ENCODE results near the gene MAX.

Gene MAX

GRCh38 chr14:65132855-65133254 lies 30.5 kb upstream of the MAX start:
- Histone ChIP-seq H3K27me3 (ENCODE audit: control insufficient read depth, insufficient read depth, low read length) (no peaks in the 10 kb centered on the region), H3K4me1 (ENCODE audit: control insufficient read depth, insufficient read depth, low read length) (no peaks in the 10 kb centered on the region), H3K9ac (ENCODE audit: low read length) (no peak overlapping the region), H3K4me3 (ENCODE audit: low read depth, low read length) (no peak overlapping the region), H3K9me3 (ENCODE audit: control insufficient read depth, insufficient read depth, low read depth, low read length) (no peaks in the 10 kb centered on the region), H3K27ac (ENCODE audit: low read depth, low read length) (no peak overlapping the region), H3K36me3 (ENCODE audit: control insufficient read depth, insufficient read depth, low read length) (no peaks in the 10 kb centered on the region)

GRCh38 chr14:65131301-65131701 lies 29.0 kb upstream of the MAX start:
- Histone ChIP-seq H3K27ac (ENCODE audit: low read depth, low read length) (no peak overlapping the region), H3K9me3 (ENCODE audit: control insufficient read depth, insufficient read depth, low read depth, low read length) (no peaks in the 10 kb centered on the region), H3K27me3 (ENCODE audit: control insufficient read depth, insufficient read depth, low read length) (no peaks in the 10 kb centered on the region), H3K4me1 (ENCODE audit: control insufficient read depth, insufficient read depth, low read length) (no peaks in the 10 kb centered on the region), H3K4me3 (ENCODE audit: low read depth, low read length) (no peak overlapping the region), H3K9ac (ENCODE audit: low read length) (no peak overlapping the region), H3K36me3 (ENCODE audit: control insufficient read depth, insufficient read depth, low read length) (no peaks in the 10 kb centered on the region)

- H3K36me3 ChIP-seq (ENCODE audit: control insufficient read depth, insufficient read depth, low read length), result no peaks in the 10 kb centered on the region
- H3K4me3 ChIP-seq (ENCODE audit: low read depth, low read length), result no peak overlapping the region
- no peak overlapping the region for H3K27ac ChIP-seq (ENCODE audit: low read depth, low read length)
- no peaks in the 10 kb centered on the region for H3K4me1 ChIP-seq (ENCODE audit: control insufficient read depth, insufficient read depth, low read length)
- no peaks in the 10 kb centered on the region for H3K27me3 ChIP-seq (ENCODE audit: control insufficient read depth, insufficient read depth, low read length)
- H3K9ac ChIP-seq (ENCODE audit: low read length), result no peak overlapping the region
- H3K9me3 ChIP-seq (ENCODE audit: control insufficient read depth, insufficient read depth, low read depth, low read length), result no peaks in the 10 kb centered on the region
Observed at GRCh38 chr14:65128096-65128495, 25.8 kb upstream of the MAX start.

- Histone ChIP-seq H3K9me3 (ENCODE audit: control insufficient read depth, insufficient read depth, low read depth, low read length) (no peaks in the 10 kb centered on the region), H3K27ac (ENCODE audit: low read depth, low read length) (no peak overlapping the region), H3K9ac (ENCODE audit: low read length) (no peak overlapping the region), H3K4me3 (ENCODE audit: low read depth, low read length) (no peak overlapping the region), H3K36me3 (ENCODE audit: control insufficient read depth, insufficient read depth, low read length) (no peaks in the 10 kb centered on the region), H3K27me3 (ENCODE audit: control insufficient read depth, insufficient read depth, low read length) (no peaks in the 10 kb centered on the region), H3K4me1 (ENCODE audit: control insufficient read depth, insufficient read depth, low read length) (no peaks in the 10 kb centered on the region)
Observed at GRCh38 chr14:65117769-65118745, 15.7 kb upstream of the MAX start.

- H3K9me3 ChIP-seq (ENCODE audit: control insufficient read depth, insufficient read depth, low read depth, low read length), result no peaks in the 10 kb centered on the region
- H3K9ac ChIP-seq (ENCODE audit: low read length), result no peak overlapping the region
- no peaks in the 10 kb centered on the region for H3K36me3 ChIP-seq (ENCODE audit: control insufficient read depth, insufficient read depth, low read length)
- H3K27ac ChIP-seq (ENCODE audit: low read depth, low read length), result no peak overlapping the region
- H3K4me3 ChIP-seq (ENCODE audit: low read depth, low read length), result no peak overlapping the region
- no peaks in the 10 kb centered on the region for H3K27me3 ChIP-seq (ENCODE audit: control insufficient read depth, insufficient read depth, low read length)
- no peaks in the 10 kb centered on the region for H3K4me1 ChIP-seq (ENCODE audit: control insufficient read depth, insufficient read depth, low read length)
Observed at GRCh38 chr14:65115615-65116014, 13.3 kb upstream of the MAX start.

GRCh38 chr14:65110525-65110924 lies 8.2 kb upstream of the MAX start:
- no peaks in the 10 kb centered on the region for H3K27me3 ChIP-seq (ENCODE audit: control insufficient read depth, insufficient read depth, low read length)
- no peak overlapping the region for H3K27ac ChIP-seq (ENCODE audit: low read depth, low read length)
- no peaks in the 10 kb centered on the region for H3K4me1 ChIP-seq (ENCODE audit: control insufficient read depth, insufficient read depth, low read length)
- H3K9me3 ChIP-seq (ENCODE audit: control insufficient read depth, insufficient read depth, low read depth, low read length), result no peaks in the 10 kb centered on the region
- no peak overlapping the region for H3K4me3 ChIP-seq (ENCODE audit: low read depth, low read length)
- H3K36me3 ChIP-seq (ENCODE audit: control insufficient read depth, insufficient read depth, low read length), result no peaks in the 10 kb centered on the region
- no peak overlapping the region for H3K9ac ChIP-seq (ENCODE audit: low read length)

GRCh38 chr14:65109357-65109756 lies 7.0 kb upstream of the MAX start:
- Histone ChIP-seq H3K36me3 (ENCODE audit: control insufficient read depth, insufficient read depth, low read length) (no peaks in the 10 kb centered on the region), H3K27ac (ENCODE audit: low read depth, low read length) (no peak overlapping the region), H3K27me3 (ENCODE audit: control insufficient read depth, insufficient read depth, low read length) (0 out of 2 replicates have a peak, but pooled peaks cover 2% of the 10 kb centered on the region), H3K4me1 (ENCODE audit: control insufficient read depth, insufficient read depth, low read length) (no peaks in the 10 kb centered on the region), H3K4me3 (ENCODE audit: low read depth, low read length) (no peak overlapping the region), H3K9me3 (ENCODE audit: control insufficient read depth, insufficient read depth, low read depth, low read length) (no peaks in the 10 kb centered on the region), H3K9ac (ENCODE audit: low read length) (no peak overlapping the region)

- no peak overlapping the region for H3K9ac ChIP-seq (ENCODE audit: low read length)
- H3K9me3 ChIP-seq (ENCODE audit: control insufficient read depth, insufficient read depth, low read depth, low read length), result no peaks in the 10 kb centered on the region
- H3K4me1 ChIP-seq (ENCODE audit: control insufficient read depth, insufficient read depth, low read length), result no peaks in the 10 kb centered on the region
- no peak overlapping the region for H3K4me3 ChIP-seq (ENCODE audit: low read depth, low read length)
- no peaks in the 10 kb centered on the region for H3K36me3 ChIP-seq (ENCODE audit: control insufficient read depth, insufficient read depth, low read length)
- H3K27ac ChIP-seq (ENCODE audit: low read depth, low read length), result no peak overlapping the region
- H3K27me3 ChIP-seq (ENCODE audit: control insufficient read depth, insufficient read depth, low read length), result peaks cover 11% of the 10 kb centered on the region
Observed at GRCh38 chr14:65107200-65107599, 4.9 kb upstream of the MAX start.

GRCh38 chr14:65106736-65107135 lies 4.4 kb upstream of the MAX start:
- Histone ChIP-seq H3K27me3 (ENCODE audit: control insufficient read depth, insufficient read depth, low read length) (peaks cover 11% of the 10 kb centered on the region), H3K9me3 (ENCODE audit: control insufficient read depth, insufficient read depth, low read depth, low read length) (no peaks in the 10 kb centered on the region), H3K4me1 (ENCODE audit: control insufficient read depth, insufficient read depth, low read length) (no peaks in the 10 kb centered on the region), H3K27ac (ENCODE audit: low read depth, low read length) (no peak overlapping the region), H3K36me3 (ENCODE audit: control insufficient read depth, insufficient read depth, low read length) (no peaks in the 10 kb centered on the region), H3K4me3 (ENCODE audit: low read depth, low read length) (no peak overlapping the region), H3K9ac (ENCODE audit: low read length) (no peak overlapping the region)

GRCh38 chr14:65106316-65106715 lies 4.0 kb upstream of the MAX start:
- H3K27ac ChIP-seq (ENCODE audit: low read depth, low read length), result no peak overlapping the region
- H3K4me3 ChIP-seq (ENCODE audit: low read depth, low read length), result no peak overlapping the region
- H3K36me3 ChIP-seq (ENCODE audit: control insufficient read depth, insufficient read depth, low read length), result no peaks in the 10 kb centered on the region
- H3K27me3 ChIP-seq (ENCODE audit: control insufficient read depth, insufficient read depth, low read length), result peaks cover 11% of the 10 kb centered on the region
- no peaks in the 10 kb centered on the region for H3K4me1 ChIP-seq (ENCODE audit: control insufficient read depth, insufficient read depth, low read length)
- no peaks in the 10 kb centered on the region for H3K9me3 ChIP-seq (ENCODE audit: control insufficient read depth, insufficient read depth, low read depth, low read length)
- H3K9ac ChIP-seq (ENCODE audit: low read length), result no peak overlapping the region

- peaks cover 6% of the 10 kb centered on the region for H3K4me1 ChIP-seq (ENCODE audit: control insufficient read depth, insufficient read depth, low read length)
- no peaks in the 10 kb centered on the region for H3K9me3 ChIP-seq (ENCODE audit: control insufficient read depth, insufficient read depth, low read depth, low read length)
- no peak overlapping the region for H3K27ac ChIP-seq (ENCODE audit: low read depth, low read length)
- peaks cover 11% of the 10 kb centered on the region for H3K27me3 ChIP-seq (ENCODE audit: control insufficient read depth, insufficient read depth, low read length)
- no peak overlapping the region for H3K4me3 ChIP-seq (ENCODE audit: low read depth, low read length)
- H3K9ac ChIP-seq (ENCODE audit: low read length), result no peak overlapping the region
- H3K36me3 ChIP-seq (ENCODE audit: control insufficient read depth, insufficient read depth, low read length), result no peaks in the 10 kb centered on the region
Observed at GRCh38 chr14:65104791-65105190, 2.5 kb upstream of the MAX start.
